Endothelial cell of umbilical vein (primary cell): ENCODE data around the gene TEAD4. TPM values are rescaled to one million over a fixed set of nuclear protein-coding genes. Genes with fewer than 3 reads are reported as not detected.

Experiments
- BruUV-seq: library from RNA; stranded (reverse); fragments of 400-500 nt; replicated peaks from 2 replicates; lab custom pipeline; 2021; lab: Mats Ljungman, UMichigan
- CTCF ChIA-PET: fragments of 300-600, 350-600 bp; sonication (Branson Sonifier 250); formaldehyde crosslinking; loops from one replicate; lab custom pipeline; 2021; ENCODE audit warnings: antibody characterized with exemption, inconsistent platforms; lab: Charles Lee
- POLR2A ChIA-PET: fragments of 300-600, 350-600 bp; sonication (Branson Sonifier 250); formaldehyde crosslinking; loops from one replicate; lab custom pipeline; 2021; ENCODE audit warnings: antibody characterized with exemption, inconsistent platforms; lab: Charles Lee
- DNase-seq: peaks from one replicate; pipeline ENCODE4 v3.0.0-alpha.2; 2011; ENCODE audit warnings: low read depth, low spot score
- FAIRE-seq: peaks from 2 replicates; lab custom pipeline; 2011; peaks lifted over from hg19 to GRCh38; lab: Jason Lieb, UNC
- H2AFZ ChIP-seq: 2 replicates; pipeline ENCODE4 v1.6.0; 2012; ENCODE audit warnings: low read depth, low read length, control low read depth, inconsistent platforms
- H3K27ac ChIP-seq: 2 replicates; pipeline ENCODE4 v1.5.1; 2011; ENCODE audit warnings: low read depth, mild to moderate bottlenecking, control low read depth, low read length, moderate library complexity; ENCODE audit not compliant: insufficient read depth
- H3K27me3 ChIP-seq, 2 experiments: 2 replicates each; pipeline versions ENCODE4 v1.6.0 to v1.6.1; 2011; ENCODE audit warnings: low read length in 2 of 2, mixed read lengths in 1 of 2; ENCODE audit not compliant: control insufficient read depth in 2 of 2, insufficient read depth in 2 of 2
- H3K36me3 ChIP-seq, 2 experiments: 2 replicates in 1 of 2; 3 replicates in 1 of 2; pipeline ENCODE4 v1.5.1; 2011; ENCODE audit warnings: low read length in 2 of 2, mild to moderate bottlenecking in 1 of 2, moderate library complexity in 1 of 2; ENCODE audit not compliant: control insufficient read depth in 2 of 2, insufficient read depth in 2 of 2; ENCODE audit errors: extremely low read depth in 1 of 2
- H3K4me1 ChIP-seq: 3 replicates; pipeline ENCODE4 v1.5.1; 2011; ENCODE audit warnings: mild to moderate bottlenecking, low read length; ENCODE audit not compliant: control insufficient read depth, insufficient read depth; ENCODE audit errors: extremely low read depth
- H3K4me2 ChIP-seq: 2 replicates; pipeline ENCODE4 v1.6.1; 2011; ENCODE audit warnings: low read length, control low read depth, mixed read lengths; ENCODE audit not compliant: insufficient read depth
- H3K4me3 ChIP-seq, 3 experiments: fragments of 200-600 bp in 1 of 3; sonication (generic), shearing (Covaris generic) in 1 of 3; replicated peaks in 1 of 3; 2 replicates each; pipeline ENCODE4 v1.5.1; 2011 to 2016; ENCODE audit warnings: control low read depth in 3 of 3, low read length in 3 of 3, mild to moderate bottlenecking in 2 of 3, inconsistent platforms in 1 of 3, low read depth in 1 of 3, moderate library complexity in 1 of 3; ENCODE audit not compliant: insufficient read depth in 1 of 3
- H3K79me2 ChIP-seq: 2 replicates; pipeline ENCODE4 v1.6.0; 2012; ENCODE audit warnings: low read length, inconsistent platforms; ENCODE audit not compliant: control insufficient read depth, insufficient read depth
- H3K9ac ChIP-seq: replicated peaks from 2 replicates; pipeline ENCODE3; 2011; ENCODE audit warnings: low read length, control low read depth; ENCODE audit not compliant: insufficient read depth; ENCODE audit errors: extremely low read depth
- H3K9me1 ChIP-seq: replicated peaks from 3 replicates; pipeline ENCODE4 v1.6.0; 2011; ENCODE audit warnings: mild to moderate bottlenecking, low read length; ENCODE audit not compliant: control insufficient read depth, insufficient read depth; ENCODE audit errors: extremely low read depth
- H3K9me3 ChIP-seq: replicated peaks from 2 replicates; pipeline ENCODE4 v1.5.1; 2012; ENCODE audit warnings: low read length, inconsistent platforms; ENCODE audit not compliant: control insufficient read depth, insufficient read depth
- H4K20me1 ChIP-seq: replicated peaks from 2 replicates; pipeline ENCODE3; 2011; ENCODE audit warnings: mild to moderate bottlenecking, low read length; ENCODE audit not compliant: control insufficient read depth, insufficient read depth; ENCODE audit errors: extremely low read depth
- CTCF ChIP-seq, 2 donors: IDR thresholded peaks; 1 replicate in 1 of 2; 2 replicates in 1 of 2; pipeline ENCODE4 v1.5.1; 2011; ENCODE audit warnings: low read length in 2 of 2, mild to moderate bottlenecking in 2 of 2, moderate library complexity in 2 of 2, control low read depth in 1 of 2, inconsistent platforms in 1 of 2, low read depth in 1 of 2; ENCODE audit not compliant: insufficient read depth in 1 of 2; ENCODE audit errors: extremely low read depth in 1 of 2
- MAX ChIP-seq: IDR thresholded peaks from 2 replicates; pipeline ENCODE4 v1.6.1; 2011; ENCODE audit not compliant: insufficient read depth, insufficient read length
- MYC ChIP-seq: IDR thresholded peaks from one replicate; pipeline ENCODE4 v1.6.1; 2011; ENCODE audit warnings: mild to moderate bottlenecking, low read depth, low read length
- POLR2A ChIP-seq: IDR thresholded peaks from 2 replicates; pipeline ENCODE4 v1.6.1; 2012; ENCODE audit warnings: low read depth, mild to moderate bottlenecking, control low read depth, low read length
- POLR2AphosphoS5 ChIP-seq: IDR thresholded peaks from 2 replicates; pipeline ENCODE4 v1.6.1; 2012; ENCODE audit warnings: low read depth, mild to moderate bottlenecking, control low read depth, low read length, moderate library complexity; ENCODE audit not compliant: insufficient read depth
- dilution Hi-C: fragments of 300-500 bp; cut with MboI; formaldehyde crosslinking; loops from one replicate; pipeline ENCODE4 v1.15.0; 2019; ENCODE audit warnings: low sequenced_read_pairs; ENCODE audit not compliant: extremely low pct_ligation_motif_present
- intact Hi-C: fragments of 100-400 bp; cut with micrococcal nuclease; formaldehyde crosslinking; loops from one replicate; pipeline ENCODE4 v1.10.0; 2022
- polyA plus RNA-seq, 4 experiments: library from polyadenylated mRNA; depleted of rRNA in 3 of 4; stranded (reverse) in 3 of 4; unstranded in 1 of 4; fragments of >200 nt; gene quantifications; 2 replicates each; pipeline versions ENCODE4 v1.2.1 to v1.2.3, GENCODE V29; 2011 to 2012; ENCODE audit warnings: missing spikeins in 1 of 4
- total RNA-seq: library from RNA; stranded (reverse); gene quantifications from 2 replicates; pipeline ENCODE4 v1.2.3, GENCODE V29; 2021

Gene TEAD4
- total and polyA plus RNA-seq, 2 donors (not counting 3 experiments of a cell fraction or from before 2014, with no cell fraction given), result 34.4 to 46.0 TPM

- H3K4me2 ChIP-seq, result no peak overlapping the region
- H3K9me3 ChIP-seq, result no peaks in the 10 kb centered on the region
- dilution Hi-C loops (no loop called here), intact Hi-C loops (no loop called here)
- H3K9me1 ChIP-seq, result no peaks in the 10 kb centered on the region
- no peak overlapping the region for H3K27ac ChIP-seq
- POLR2A ChIA-PET, result interaction anchor here (0.6 kb wide), 1 partner anchor 160 kb away, joined by 3 read pairs; no protein-coding TSS in a partner anchor
- CTCF ChIA-PET, result interaction anchor here (0.7 kb wide), 1 partner anchor 74 kb away, joined by 4 read pairs; no protein-coding TSS in a partner anchor
- no peaks in the 10 kb centered on the region for H3K4me1 ChIP-seq
- no peaks in the 10 kb centered on the region for H4K20me1 ChIP-seq
- TF ChIP-seq POLR2A (no peak), MAX (no peak), POLR2AphosphoS5 (no peak), MYC (no peak), CTCF (IDR thresholded peaks at IDR 0.05; ENCODE audit: extremely low read depth in 1 of 2, insufficient read depth in 1 of 2, low read depth in 1 of 2, low read length in 2 of 2) (no peak)
- no TSS peak for BruUV-seq
- H3K4me3 ChIP-seq, result no peak overlapping the region
- H3K79me2 ChIP-seq, result no peaks in the 10 kb centered on the region
- H3K9ac ChIP-seq, result no peak overlapping the region
- DNase-seq (no peak), FAIRE-seq (no peak)
- no peaks in the 10 kb centered on the region for H3K27me3 ChIP-seq
- no peak overlapping the region for H2AFZ ChIP-seq
- no peaks in the 10 kb centered on the region for H3K36me3 ChIP-seq
Measured at GRCh38 chr12:3049176-3049575, 90.0 kb downstream of the TEAD4 start.
